K562 (cell line): ENCODE results near the gene AK2. TPM values are rescaled to one million over a fixed set of nuclear protein-coding genes. Genes with fewer than 3 reads are reported as not detected.

Experiments
- ARID1B ChIP-seq: fragments of 450-650 bp; IDR thresholded peaks from 2 replicates; pipeline ENCODE4 v1.6.1; 2016; ENCODE audit warnings: antibody characterized with exemption, mild to moderate bottlenecking, inconsistent platforms
- CBX8 ChIP-seq: fragments of 200-600 bp; sonication (generic); IDR thresholded peaks from 2 replicates; pipeline ENCODE4 v1.6.1; 2012; ENCODE audit warnings: borderline replicate concordance, mixed run types, low read depth, mild to moderate bottlenecking, moderate library complexity, mixed read lengths, low read length, control low read depth, inconsistent platforms; ENCODE audit not compliant: poor library complexity, severe bottlenecking; ENCODE audit errors: extremely low read depth
- COPS2 ChIP-seq: fragments of 450-650 bp; conservative IDR thresholded peaks from 2 replicates; pipeline ENCODE4 v1.6.1; 2016; ENCODE audit warnings: mild to moderate bottlenecking, moderate library complexity
- FOXJ2 ChIP-seq: fragments of 200-800 bp; sonication (Bioruptor generic); IDR thresholded peaks from 2 replicates; pipeline ENCODE4 v1.6.1; 2016; ENCODE audit warnings: missing genetic modification characterization, missing compliant biosample characterization
- GTF2E2 ChIP-seq: fragments of 200-800 bp; sonication (Bioruptor generic); IDR thresholded peaks from 2 replicates; pipeline ENCODE4 v1.6.1; 2016; ENCODE audit warnings: missing genetic modification characterization, missing compliant biosample characterization
- MCM7 ChIP-seq, 2 experiments: fragments of 450-650 bp; IDR thresholded peaks; 2 replicates each; pipeline ENCODE4 v1.6.1; 2016 to 2018
- PYGO2 ChIP-seq: fragments of 450-650 bp; IDR thresholded peaks from 2 replicates; pipeline ENCODE4 v1.6.1; 2016; ENCODE audit warnings: mild to moderate bottlenecking, missing genetic modification characterization, moderate library complexity, missing compliant biosample characterization
- TEAD1 ChIP-seq, 2 experiments: fragments of 450-650 bp in 1 of 2; sonication (generic) in 1 of 2; formaldehyde crosslinking; IDR thresholded peaks; 2 replicates each; pipeline versions ENCODE4 v1.4.0 to v1.8.0; 2020 to 2022; ENCODE audit warnings: mild to moderate bottlenecking in 2 of 2, missing genetic modification reagents in 1 of 2
- ZBTB8A ChIP-seq: fragments of 450-650 bp; IDR thresholded peaks from 2 replicates; pipeline ENCODE4 v1.6.1; 2018; ENCODE audit warnings: mild to moderate bottlenecking, moderate library complexity; ENCODE audit not compliant: partially characterized antibody
- ZFP36 ChIP-seq: fragments of 150-350 bp; IDR thresholded peaks from 2 replicates; pipeline ENCODE4 v1.6.1; 2018; ENCODE audit warnings: low read length, low read depth; ENCODE audit not compliant: partially characterized antibody
- ZNF592 ChIP-seq: fragments of 450-650 bp; IDR thresholded peaks from 2 replicates; pipeline ENCODE4 v1.6.1; 2017; ENCODE audit warnings: antibody characterized with exemption, mild to moderate bottlenecking
- polyA plus RNA-seq, 8 experiments: library from polyadenylated mRNA; depleted of rRNA in 4 of 8; stranded (reverse) in 5 of 8; unstranded in 3 of 8; fragments of >200 nt; fragmentation: Nextera tagmentation in 2 of 8; fragmentation: Illumina TruSeq in 1 of 8; extraction: Ambion mirVana in 2 of 8; extraction: Trizol in 1 of 8; gene quantifications; 2 replicates each; pipeline versions ENCODE4 v1.2.1 to v1.2.3, GENCODE V29; 2011 to 2014; ENCODE audit warnings: inconsistent platforms in 1 of 8, missing spikeins in 1 of 8
- total RNA-seq, 7 experiments: library from RNA; depleted of rRNA in 6 of 7; stranded (reverse); fragments of >200 nt in 6 of 7; fragmentation: Illumina TruSeq in 2 of 7; extraction: Trizol in 2 of 7; gene quantifications; 2 replicates each; pipeline versions ENCODE4 v1.2.1 to v1.2.3, GENCODE V29; 2011 to 2021; ENCODE audit warnings: low replicate concordance in 1 of 7
- TF ChIP-seq, protein P1 (sequence below): fragments of 250-450 bp; sonication (Bioruptor Pico); IDR thresholded peaks from 2 replicates; pipeline ENCODE4 v1.5.0; 2020; ENCODE audit warnings: mild to moderate bottlenecking, borderline replicate concordance
- TF ChIP-seq, protein P2 (sequence below): fragments of 250-450 bp; sonication (Bioruptor Pico); IDR thresholded peaks from 2 replicates; pipeline ENCODE4 v1.5.0; 2021
- TF ChIP-seq, protein P3 (sequence below), 2 experiments: fragments of 200-800 bp in 1 of 2; sonication (Bioruptor generic) in 1 of 2; sonication (generic) in 1 of 2; formaldehyde crosslinking in 1 of 2; IDR thresholded peaks in 1 of 2; conservative IDR thresholded peaks in 1 of 2; 2 replicates each; pipeline versions ENCODE4 v1.5.0 to v1.6.1; 2016 to 2020; ENCODE audit warnings: missing compliant biosample characterization in 1 of 2, missing genetic modification characterization in 1 of 2, missing genetic modification reagents in 1 of 2
- TF ChIP-seq, protein P4 (sequence below), 2 experiments: fragments of 450-650 bp in 1 of 2; sonication (generic) in 1 of 2; formaldehyde crosslinking in 1 of 2; IDR thresholded peaks in 1 of 2; conservative IDR thresholded peaks in 1 of 2; 2 replicates each; pipeline versions ENCODE4 v1.6.1 to v1.8.1; 2016 to 2023; ENCODE audit warnings: mild to moderate bottlenecking in 2 of 2, moderate library complexity in 2 of 2, inconsistent platforms in 1 of 2, missing genetic modification reagents in 1 of 2

AK2 gene
- total and polyA plus RNA-seq, 9 of the 15 experiments (the other 6 are each of a cell fraction or from before 2014, with no cell fraction given): 105 to 1,050 (median 509) TPM

DNA sequence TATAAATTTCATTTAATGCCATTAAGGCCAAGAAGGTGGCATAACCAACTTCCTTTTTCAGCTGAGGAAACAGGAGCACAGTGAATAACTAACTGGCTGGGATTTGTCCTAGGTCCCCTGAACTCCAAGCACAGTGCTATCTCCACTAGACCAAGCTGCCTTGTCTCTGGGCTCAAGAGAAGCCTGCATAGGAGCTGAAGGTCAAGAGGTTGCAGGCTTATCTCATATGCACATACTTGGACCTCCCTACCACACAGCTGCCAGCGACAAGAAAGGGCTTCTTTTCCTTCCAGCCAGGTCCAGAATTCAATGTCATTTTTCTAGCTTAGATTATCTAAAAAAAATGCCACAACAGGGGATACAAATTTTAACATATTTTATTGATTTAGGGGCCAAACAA is 27.1 kb downstream of the AK2 start (continued):
- TF ChIP-seq, protein P1, sequence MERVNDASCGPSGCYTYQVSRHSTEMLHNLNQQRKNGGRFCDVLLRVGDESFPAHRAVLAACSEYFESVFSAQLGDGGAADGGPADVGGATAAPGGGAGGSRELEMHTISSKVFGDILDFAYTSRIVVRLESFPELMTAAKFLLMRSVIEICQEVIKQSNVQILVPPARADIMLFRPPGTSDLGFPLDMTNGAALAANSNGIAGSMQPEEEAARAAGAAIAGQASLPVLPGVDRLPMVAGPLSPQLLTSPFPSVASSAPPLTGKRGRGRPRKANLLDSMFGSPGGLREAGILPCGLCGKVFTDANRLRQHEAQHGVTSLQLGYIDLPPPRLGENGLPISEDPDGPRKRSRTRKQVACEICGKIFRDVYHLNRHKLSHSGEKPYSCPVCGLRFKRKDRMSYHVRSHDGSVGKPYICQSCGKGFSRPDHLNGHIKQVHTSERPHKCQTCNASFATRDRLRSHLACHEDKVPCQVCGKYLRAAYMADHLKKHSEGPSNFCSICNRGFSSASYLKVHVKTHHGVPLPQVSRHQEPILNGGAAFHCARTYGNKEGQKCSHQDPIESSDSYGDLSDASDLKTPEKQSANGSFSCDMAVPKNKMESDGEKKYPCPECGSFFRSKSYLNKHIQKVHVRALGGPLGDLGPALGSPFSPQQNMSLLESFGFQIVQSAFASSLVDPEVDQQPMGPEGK (CRISPR knock-in tag): no peak
- TF ChIP-seq, protein P2, sequence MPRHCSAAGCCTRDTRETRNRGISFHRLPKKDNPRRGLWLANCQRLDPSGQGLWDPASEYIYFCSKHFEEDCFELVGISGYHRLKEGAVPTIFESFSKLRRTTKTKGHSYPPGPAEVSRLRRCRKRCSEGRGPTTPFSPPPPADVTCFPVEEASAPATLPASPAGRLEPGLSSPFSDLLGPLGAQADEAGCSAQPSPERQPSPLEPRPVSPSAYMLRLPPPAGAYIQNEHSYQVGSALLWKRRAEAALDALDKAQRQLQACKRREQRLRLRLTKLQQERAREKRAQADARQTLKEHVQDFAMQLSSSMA (CRISPR knock-in tag): no peak
- TF ChIP-seq, protein P3, sequence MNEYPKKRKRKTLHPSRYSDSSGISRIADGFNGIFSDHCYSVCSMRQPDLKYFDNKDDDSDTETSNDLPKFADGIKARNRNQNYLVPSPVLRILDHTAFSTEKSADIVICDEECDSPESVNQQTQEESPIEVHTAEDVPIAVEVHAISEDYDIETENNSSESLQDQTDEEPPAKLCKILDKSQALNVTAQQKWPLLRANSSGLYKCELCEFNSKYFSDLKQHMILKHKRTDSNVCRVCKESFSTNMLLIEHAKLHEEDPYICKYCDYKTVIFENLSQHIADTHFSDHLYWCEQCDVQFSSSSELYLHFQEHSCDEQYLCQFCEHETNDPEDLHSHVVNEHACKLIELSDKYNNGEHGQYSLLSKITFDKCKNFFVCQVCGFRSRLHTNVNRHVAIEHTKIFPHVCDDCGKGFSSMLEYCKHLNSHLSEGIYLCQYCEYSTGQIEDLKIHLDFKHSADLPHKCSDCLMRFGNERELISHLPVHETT (CRISPR knock-in tag; conservative IDR thresholded peaks at IDR 0.05 in 1 of 2, IDR thresholded peaks at IDR 0.05 in 1 of 2): peak in 1 of 2 experiments; percentile 56; a peak in 1 of 4 replicates
- TF ChIP-seq, protein P4, sequence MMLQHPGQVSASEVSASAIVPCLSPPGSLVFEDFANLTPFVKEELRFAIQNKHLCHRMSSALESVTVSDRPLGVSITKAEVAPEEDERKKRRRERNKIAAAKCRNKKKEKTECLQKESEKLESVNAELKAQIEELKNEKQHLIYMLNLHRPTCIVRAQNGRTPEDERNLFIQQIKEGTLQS (IDR thresholded peaks at IDR 0.05): no peak
- TF ChIP-seq, protein P4 (CRISPR knock-in tag; conservative IDR thresholded peaks at IDR 0.05): no peak
- TF ChIP-seq TEAD1 (CRISPR knock-in tag; IDR thresholded peaks at IDR 0.05): peak; percentile 59 to 82; a peak in 2 of 4 replicates
- TF ChIP-seq ZBTB8A: no peak
- peak; percentile 96 for TF ChIP-seq ARID1B
- TF ChIP-seq GTF2E2: no peak
- TF ChIP-seq MCM7 (IDR thresholded peaks at IDR 0.05): no peak
- 0 out of 2 replicates have a peak, but pooled peaks have one; percentile 18 for TF ChIP-seq FOXJ2 (tag)
- TF ChIP-seq CBX8: no peak
- TF ChIP-seq COPS2: no peak
- 0 out of 2 replicates have a peak, but pooled peaks have one; percentile 33 for TF ChIP-seq ZNF592
- TF ChIP-seq PYGO2: no peak
- TF ChIP-seq ZFP36: peak; percentile 42
